Stimulated activated CD8-positive, alpha-beta memory T cell treated with anti-CD3 and anti-CD28 coated beads, Interleukin-4, amount 100 ng/mL, for 24 hours (primary cell): ENCODE measurements around the gene SHISA9.
"Not testable (repeated sequence)": the region's sequence is repeated elsewhere in the genome, so short reads cannot be mapped to it uniquely, and the experiment has no call there.

Experiments
- DNase-seq: peaks from one replicate; pipeline ENCODE4 v3.0.0-alpha.2; 2020; ENCODE audit warnings: low read depth

The SHISA9 gene

DNA sequence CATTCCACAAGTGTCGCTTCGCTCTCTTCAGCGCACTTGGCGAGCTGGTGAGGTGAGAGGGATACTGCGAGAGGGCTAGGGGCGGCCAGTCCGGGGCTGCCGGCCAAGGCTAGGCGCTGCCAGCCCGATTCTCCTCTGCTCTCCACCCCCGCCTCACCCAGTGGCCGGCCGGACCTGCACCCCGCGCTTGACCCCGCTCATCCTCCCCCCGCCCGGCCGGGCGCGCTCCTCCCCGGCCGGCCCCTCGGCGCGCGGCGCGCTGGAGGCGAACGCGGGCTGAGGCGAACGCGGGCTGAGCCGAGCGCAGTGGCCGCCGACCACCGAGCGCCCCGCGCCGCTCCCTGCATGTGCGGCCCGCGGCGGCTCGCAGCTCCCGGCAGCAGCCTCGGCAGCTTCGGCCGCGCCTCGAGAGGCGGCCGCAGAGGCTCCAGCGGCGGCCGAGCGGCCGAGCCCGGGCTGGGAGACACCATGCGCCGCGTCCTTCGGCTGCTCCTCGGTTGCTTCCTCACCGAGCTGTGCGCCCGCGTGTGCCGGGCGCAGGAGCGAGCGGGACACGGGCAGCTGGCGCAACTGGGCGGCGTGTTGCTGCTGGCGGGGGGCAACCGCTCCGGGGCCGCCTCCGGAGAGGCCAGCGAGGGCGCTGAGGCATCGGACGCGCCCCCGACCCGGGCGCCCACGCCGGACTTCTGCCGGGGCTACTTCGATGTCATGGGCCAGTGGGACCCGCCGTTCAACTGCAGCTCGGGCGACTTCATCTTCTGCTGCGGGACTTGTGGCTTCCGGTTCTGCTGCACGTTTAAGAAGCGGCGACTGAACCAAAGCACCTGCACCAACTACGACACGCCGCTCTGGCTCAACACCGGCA is at the start of gene SHISA9:
SHISA9 (plus strand) TSS at position 2 of the 865 bp plus-strand sequence.
- no peak for DNase-seq

DNA sequence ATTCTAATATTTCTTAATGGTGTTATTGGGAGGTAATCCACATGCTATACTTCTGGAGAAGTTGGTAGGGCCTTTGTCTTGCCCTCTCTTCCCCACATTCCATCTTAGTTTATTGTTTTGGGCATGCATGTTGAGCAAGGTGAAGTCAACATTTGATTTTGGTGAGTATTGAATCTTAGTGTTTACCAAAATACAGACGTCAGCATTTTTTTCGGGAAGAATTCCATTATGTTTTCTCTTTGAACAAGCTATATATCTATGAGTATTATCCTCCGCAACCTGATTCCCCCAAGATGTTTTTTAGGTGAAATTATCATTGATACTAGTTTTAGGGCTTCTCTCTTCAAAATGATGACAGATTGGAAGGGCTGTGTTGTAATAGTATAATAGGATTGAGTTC is 47.4 kb upstream of the SHISA9 start:
- DNase-seq = no peak

DNA sequence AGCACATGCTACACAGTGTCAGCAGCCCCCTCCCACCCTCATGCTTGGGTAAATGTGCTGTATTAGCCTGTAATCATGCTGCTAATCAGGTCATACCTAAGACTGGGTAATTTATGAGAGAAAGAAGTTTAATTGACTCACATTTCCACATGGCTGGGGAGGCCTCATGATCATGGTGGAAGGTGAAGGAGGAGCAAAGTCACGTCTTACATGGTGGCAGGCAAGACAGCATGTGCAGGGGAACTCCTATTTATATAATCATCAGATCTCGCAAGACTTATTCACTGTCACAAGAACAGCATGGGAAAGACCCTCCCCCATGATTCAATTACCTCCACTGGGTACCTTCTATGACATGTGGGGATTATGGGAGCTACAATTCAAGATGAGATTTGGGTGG is 44.0 kb upstream of the SHISA9 start:
- DNase-seq = not testable (repeated sequence)

DNA sequence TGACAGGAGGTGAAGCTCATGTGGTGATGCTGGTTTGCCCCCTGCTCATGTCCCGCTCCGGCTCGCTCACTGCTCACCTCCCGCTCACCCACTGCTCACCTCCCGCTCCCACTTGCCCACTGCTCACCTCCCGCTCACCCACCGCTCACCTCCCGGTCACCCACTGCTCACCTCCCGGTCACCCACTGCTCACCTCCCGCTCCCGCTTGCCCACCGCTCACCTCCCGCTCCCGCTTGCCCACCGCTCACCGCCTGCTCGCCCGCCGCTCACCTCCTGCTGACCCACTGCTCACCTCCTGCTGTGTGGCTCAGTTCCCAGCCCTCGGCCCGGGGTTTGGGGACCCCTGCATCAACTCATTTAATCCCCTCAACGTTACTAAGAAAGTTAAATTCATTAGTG is 39.1 kb upstream of the SHISA9 start:
- DNase-seq = no peak

DNA sequence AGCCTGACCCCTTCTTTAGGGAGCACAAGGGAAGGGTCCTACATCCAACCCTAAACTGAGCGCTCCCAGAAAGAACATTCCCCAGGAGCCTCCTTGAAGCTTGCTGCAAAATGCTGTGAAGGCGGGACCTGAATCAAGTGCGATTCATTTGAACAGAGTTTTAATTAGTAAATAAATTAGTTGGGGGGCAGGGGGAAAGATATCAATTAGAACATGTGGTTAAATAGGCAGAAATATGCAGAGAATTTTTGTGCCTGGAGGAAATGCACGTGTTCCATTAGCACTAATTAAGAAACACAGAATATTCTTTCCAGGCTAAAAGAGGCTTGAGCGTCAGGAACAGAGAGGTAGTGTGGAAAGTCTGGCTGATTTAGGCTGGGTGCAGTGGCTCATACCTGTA is 38.5 kb upstream of the SHISA9 start:
- DNase-seq = no peak

DNA sequence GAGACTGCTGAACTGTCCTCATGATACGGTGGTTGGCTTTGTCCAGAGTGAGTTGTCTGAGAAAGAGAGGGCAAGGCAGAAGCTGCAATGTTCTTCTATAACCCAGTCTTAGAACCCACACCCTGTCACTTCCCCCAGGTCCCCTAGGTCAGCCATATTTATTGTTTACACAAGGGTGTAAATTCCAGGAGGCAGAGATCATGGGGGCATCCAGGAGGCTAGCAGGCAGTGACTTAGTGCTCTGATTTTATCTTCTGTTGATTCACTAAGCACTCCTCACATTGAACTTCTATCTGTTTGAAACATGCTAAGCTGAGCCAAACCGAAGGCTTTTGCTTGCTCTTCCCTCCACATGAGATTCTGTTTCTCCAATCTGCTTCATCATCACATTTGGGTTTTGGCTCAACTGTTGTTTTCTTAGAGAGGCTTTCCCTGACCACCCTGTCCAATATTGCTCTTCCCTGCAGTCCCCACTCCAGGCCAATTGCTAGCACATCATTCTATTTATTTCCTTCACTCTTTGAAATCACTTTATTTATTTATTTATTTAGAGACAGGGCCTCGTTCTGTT is 34.3 kb upstream of the SHISA9 start:
- DNase-seq = no peak

DNA sequence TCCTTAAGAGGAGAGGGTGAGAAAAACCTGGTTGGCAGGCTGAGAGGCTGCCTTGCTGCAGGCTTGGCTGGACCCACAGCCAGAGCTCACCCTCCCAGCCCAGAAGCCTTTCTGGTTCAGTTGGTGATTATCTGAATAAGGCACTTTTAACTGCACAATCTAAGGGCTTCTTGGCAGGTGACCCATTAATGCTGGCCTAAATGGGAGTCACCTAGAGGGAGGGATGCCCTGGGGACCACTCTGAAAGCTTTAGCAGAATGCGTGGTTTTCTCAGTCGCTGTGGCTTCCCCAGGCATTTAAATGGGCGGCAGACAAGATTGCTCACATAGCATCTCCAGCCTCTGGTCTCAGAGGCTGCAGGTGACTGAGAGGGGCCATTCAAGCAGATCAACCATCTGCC is 33.2 kb upstream of the SHISA9 start:
- no peak for DNase-seq

DNA sequence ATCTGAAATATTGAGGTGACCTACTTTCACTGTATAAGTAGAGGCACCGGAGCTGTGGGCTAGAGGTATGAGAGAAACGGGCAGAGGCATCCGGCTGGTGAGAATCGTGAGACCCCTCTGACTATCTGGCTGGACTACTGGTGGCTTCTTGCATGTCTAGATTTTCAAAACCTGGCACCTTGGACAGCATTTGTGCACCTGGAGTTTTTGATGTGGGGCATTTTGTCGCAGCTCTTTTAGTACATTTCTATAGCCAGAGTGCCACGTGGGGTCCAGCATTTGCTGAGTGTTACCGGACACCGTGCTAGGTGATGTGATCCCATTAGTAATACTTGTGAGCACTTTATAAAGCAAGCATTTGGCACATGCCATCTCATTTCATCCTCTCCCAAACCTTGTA is 32.6 kb upstream of the SHISA9 start:
- DNase-seq = no peak

DNA sequence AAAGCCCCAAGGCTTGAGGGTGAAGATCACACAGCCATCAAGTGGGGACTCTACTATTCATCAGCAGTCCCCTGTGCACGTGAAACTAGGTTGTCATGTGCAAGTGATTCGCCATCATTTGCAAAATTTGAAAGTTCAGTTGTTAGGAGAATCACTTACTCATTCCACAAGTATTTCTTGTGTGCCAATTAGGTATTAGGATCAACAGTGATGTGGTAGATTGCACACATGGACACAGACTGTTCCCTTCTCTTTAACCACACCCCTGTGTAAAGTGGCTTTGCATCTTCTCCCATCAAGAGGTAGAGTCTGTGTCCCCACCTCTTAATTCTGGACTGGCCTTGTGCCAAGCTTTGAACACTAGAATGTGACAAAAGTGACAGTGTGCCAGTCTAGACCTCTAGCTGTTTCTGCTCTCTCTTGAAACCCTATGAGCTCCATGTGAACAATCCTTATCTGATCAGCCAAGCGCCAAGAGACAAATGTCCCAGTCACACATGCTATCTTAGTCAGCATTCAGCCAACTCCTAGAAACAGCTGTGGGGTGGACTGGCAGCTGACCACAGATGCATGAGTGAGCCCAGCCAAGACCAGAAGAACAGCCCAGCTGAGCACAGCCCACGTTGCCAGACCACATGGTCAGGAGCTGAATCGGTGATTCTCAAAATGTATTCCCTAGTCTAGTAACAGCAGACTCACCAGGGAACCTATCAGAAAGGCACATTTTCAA is 31.5 kb upstream of the SHISA9 start:
- no peak for DNase-seq

DNA sequence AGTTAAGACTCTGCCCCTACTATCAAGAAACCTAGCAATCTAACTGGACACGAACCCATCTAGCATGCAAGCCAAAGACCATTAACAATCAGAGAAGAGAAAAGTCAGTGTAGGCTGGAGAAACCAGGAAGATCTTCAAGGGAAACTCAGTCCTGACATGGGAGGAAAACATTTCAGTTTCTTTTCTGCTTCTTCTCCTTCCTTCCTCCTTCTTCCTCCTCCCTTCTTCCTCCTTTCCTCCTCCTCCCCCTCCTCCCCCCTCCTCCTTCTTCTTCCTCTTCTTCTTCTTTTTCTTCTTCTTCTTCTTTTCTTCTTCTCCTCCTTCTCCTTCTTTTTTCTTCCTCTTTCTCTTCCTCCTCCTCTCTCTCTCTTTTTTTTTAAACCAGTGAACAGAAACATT is 29.6 kb upstream of the SHISA9 start:
- DNase-seq = no peak

DNA sequence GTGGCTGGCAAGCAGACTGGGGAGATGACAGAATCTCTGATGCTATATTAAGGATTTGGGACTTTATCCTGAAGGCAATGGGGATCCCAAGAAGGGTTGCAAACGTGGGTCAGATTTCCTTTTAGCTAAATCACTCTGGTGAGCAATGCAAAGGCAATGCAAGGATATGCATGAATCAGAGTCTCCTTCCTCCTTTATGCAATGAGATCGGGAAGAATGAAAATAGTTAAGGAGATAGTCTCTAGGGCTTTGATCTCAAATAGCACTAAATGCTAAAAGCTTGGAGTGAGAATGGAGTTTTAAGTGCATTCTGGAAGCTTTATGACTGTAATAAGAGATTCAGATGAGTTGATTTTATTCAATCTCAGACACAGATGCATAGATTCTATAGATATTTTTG is 27.2 kb upstream of the SHISA9 start:
- DNase-seq = no peak

DNA sequence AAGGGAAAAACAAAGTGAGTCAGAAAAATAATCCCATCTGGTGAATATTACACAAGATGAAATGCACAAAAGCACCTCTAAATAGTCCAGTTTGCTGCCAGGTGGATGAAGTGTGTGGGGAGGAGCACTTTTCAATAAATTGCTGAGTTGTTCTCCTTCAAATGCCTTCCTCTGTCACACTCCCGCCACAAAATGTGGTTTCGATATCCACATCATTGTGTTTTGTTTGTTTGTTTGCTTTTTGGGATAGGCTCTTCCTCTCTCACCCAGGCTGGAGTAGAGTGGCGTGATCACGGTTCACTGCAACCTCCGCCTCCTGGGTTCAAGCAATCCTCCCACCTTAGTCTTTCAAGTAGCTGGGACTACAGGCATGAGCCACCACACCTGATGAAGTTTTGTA is 24.6 kb upstream of the SHISA9 start:
- no peak for DNase-seq

DNA sequence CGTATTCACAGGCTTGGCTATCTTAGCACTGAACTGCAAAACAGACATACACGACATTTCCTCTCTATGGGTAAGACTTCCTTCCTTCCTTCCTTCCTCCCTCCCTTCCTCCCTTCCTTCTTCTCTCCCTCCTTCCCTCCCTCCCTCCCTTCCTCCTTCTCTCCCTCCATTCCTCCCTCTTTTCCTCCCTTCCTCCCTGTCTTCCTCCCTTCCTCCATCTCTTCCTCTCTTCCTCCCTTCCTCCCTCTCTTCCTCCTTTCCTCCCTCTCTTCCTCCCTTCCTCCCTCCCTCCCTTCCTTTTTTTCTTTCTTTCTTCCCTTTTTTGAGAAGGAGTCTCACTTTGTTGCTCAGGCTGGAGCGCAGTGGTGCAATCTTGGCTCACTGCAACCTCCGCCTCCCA is 22.4 kb upstream of the SHISA9 start:
- no peak for DNase-seq

DNA sequence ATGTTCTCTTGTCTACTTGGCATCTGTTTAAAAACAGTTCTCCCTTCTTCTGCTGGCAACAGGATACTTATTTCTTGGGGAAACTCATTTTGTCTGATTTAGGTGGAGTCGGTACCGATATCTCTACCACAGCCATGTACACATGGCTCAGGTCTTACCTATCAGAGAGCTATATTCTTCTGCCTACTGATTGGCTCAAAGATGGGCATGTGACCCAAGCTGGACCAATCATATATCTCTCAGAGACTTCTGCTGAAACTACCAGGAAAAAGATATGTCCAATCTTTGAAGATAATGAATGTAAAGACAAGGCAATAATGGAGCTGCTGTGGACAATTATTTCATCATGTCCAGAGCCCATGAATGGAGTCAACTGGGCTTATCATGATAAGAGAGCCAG is 21.6 kb upstream of the SHISA9 start:
- DNase-seq = no peak

DNA sequence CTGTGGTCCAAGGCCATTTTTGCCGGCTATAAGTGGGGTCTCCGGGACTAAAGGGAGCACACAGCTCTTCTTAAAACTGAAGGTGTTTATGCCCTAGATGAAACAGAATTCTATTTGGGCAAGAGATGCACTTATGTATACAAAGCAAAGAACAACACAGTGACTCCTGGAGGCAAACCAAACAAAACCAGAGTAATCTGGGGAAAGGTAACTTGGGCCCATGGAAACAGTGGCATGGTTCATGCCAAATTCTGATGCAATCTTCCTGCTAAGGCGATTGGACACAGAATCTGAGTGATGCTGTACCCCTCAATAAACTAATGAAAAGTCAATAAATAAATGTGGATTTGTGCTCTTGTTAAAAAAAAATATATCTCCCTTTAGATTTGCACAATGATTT is 20.2 kb upstream of the SHISA9 start:
- DNase-seq = no peak

DNA sequence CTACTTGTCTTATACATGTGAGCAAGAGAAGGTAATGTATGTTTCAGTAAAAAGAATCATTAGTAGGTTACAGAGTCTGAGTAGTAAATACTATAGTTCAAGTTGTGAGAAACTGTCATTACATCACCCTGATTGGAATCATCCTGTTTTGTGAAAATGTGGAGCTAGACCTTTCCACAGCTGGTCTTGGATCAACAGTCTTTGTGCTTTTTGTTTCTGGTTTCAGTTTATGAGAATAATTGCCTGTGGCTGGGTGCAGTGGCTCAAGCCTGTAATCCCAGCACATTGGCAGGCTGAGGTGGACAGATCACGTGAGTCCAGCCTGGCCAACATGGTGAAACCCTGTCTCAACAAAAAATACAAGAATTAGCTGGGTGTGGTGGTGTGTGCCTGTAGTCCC is 19.7 kb upstream of the SHISA9 start:
- no peak for DNase-seq

DNA sequence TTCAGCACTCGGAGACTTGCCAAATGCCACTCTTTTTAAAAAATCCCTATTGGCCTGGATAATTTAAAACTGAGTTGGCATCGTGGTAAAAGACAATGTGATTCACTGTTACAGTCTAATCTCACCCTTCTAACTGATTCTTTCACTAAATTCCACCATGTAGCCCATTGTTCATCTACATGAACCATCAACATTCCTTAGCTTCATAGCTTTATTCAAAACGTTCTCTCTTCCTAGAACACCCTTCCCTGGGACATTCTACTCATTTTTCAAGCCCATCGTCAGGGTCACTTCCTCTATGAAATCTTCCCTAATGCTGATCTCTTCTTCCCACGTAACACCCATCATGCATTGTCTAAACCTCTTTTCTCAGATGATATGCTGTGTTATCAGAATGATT is 15.7 kb upstream of the SHISA9 start:
- no peak for DNase-seq

DNA sequence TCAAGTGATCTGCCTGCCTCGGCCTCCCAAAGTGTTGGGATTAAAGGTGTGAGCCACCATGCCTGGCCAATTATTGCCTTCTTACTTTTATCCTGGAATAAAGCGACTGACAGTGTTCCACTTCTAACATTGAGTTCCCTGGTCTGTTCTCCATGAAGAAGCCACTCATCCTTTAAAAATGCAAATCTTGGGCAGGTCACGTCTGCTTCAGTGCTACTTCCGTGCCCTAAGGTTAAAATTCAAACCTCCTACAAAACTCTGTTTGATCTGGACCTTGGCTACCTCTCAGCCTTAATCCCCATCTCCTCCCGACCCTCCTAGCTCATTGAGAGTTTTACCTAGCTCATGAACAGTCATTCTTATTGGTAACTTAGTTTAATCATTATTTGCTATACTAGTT is 9.6 kb upstream of the SHISA9 start:
- DNase-seq = no peak

DNA sequence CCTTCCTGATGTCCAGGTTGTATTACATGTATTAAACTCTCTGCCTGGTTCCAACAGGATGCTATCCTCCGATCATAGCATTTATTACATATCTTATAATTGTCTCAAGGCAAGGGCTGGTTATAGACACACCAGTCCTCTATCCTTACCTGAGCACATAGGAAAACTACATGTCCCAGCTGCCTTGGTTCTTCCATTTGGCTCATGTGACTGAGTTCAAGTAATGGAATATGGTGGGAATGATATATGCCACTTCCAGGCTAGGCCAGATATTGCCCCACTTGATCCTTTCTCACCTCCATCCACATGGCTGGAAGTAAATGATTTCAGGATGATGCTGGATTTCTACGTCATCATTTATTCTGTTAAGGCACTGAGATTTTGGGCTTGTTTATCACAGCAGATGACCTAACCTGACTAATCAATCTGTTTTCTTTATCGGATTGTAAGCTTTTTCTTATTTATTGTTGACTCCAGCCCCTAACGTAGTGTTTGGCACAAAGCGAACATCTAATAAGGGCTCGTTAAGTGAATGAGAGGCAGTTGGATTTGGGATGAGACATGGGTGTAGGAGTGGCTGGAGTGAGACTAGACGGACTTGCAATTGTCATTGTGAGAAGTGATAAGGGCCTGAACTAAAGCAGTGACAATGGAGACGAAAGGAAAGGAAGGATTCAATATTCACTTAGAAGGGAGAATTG is 8.2 kb upstream of the SHISA9 start:
- no peak for DNase-seq

DNA sequence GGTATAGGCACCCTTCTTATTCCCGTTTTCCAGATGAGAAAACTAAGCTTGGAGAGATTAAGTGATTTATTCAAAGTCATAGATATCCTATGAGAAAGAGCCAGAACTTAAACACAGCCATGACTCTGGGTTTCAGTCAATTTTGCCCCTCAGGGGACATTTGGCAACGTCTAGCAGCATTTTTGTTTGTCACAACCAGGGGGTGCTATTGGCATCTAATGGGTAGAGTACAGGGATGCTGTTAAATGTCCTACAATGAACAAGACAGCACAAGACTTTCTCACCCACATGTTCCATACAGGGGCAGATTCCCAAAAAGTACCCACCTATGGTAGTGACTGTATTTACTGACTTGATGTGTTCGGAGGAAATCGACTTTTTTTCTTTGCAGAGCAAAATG is 4.8 kb upstream of the SHISA9 start:
- no peak for DNase-seq

DNA sequence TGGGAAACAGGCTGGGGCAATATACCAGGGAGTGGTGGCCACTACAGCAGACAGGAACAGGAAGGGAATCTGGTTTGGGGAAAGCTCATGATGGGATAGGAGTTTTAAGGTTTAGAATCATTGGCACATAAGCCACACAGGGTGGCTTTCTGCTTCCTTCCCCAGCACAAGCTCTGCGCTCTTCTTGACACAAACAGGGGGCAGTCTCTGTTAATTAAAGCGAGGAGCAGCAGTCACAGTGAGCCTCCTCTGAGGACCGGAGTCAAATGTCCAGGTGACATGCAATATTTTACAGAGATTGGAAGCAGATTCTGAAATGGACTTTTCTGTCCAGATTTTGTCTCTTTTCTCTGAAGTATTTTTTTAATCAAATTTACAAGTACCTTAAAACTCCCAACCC is 2.8 kb upstream of the SHISA9 start:
- DNase-seq = no peak

DNA sequence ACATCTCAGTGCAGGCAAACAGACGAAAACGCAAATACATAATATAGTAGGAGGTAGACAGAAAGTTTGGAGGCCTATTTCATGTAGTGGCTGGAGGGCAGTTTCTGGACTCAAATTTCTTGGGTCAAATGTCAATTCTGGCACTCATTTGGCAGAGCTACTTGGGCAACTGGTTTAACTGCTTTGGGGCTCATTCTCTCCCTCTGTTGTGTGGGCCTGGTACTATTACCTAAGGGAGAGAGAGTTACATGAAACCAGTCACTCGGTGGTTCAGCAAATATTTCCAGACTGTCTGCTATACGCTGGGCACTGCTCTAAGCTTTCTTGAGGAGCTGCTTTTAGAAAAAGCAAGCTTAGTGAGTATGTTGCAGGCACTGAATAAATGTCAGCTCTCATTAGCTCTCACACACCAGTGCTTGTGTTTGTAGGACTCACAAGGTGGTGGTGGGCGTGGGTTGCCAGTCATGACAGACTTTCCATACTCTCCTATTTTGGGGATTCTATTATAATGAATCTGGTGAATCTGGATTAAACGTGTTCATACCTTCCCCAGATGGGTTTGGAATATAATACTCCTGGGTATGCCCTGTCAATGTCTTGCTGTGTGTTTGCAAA is 1.8 kb upstream of the SHISA9 start:
- DNase-seq = no peak
